Measurements from ENCODE around the gene GCN1. TPM values are rescaled to one million over a fixed set of nuclear protein-coding genes. Genes with fewer than 3 reads are reported as not detected.

GCN1 gene
- total RNA-seq, 4 donors from 2014 or later = 37.8 to 115 (median 50.8) TPM

DNA sequence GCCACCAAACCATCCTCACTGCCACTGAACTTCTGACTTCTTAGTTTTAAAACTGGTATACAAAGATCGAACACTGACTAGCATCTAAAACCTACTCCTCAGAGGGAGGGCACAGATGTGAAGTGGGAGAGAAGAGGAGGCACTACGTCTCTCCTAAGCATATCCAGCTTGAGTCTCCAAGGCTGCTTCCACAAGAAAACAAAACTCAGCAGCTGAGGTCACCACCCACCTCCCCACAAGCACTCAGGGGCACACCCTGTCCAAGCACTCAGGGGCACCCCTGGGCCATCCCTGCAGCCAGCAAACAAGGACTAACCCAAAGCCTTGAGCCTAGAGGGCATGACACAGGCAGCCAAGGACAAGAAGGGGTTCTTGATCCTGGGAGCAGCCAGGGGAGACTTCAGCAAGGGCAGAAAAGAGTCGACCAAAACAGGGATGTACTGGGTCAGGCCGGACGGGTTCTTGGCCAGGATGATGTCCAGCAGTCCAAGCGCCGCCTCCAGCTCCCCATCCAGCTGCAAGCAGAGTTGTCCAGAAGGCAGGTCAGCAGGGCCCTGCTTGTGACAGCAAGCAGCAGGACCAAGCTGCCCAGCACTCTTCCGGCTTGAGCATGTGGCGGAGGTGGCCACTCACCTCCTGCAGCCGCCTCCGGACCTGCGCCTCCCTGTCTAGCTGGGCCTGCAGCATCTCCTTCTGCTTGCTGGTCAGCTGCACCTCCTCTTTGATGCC lies 34.8 kb downstream of the GCN1 start:
- WGBS, 2 donors = 91 to 93% methylated on average over 12 of the region's 12 CpGs
- TF ChIP-seq POLR2A (IDR thresholded peaks at IDR 0.05) = no peak
- TF ChIP-seq, protein P1, sequence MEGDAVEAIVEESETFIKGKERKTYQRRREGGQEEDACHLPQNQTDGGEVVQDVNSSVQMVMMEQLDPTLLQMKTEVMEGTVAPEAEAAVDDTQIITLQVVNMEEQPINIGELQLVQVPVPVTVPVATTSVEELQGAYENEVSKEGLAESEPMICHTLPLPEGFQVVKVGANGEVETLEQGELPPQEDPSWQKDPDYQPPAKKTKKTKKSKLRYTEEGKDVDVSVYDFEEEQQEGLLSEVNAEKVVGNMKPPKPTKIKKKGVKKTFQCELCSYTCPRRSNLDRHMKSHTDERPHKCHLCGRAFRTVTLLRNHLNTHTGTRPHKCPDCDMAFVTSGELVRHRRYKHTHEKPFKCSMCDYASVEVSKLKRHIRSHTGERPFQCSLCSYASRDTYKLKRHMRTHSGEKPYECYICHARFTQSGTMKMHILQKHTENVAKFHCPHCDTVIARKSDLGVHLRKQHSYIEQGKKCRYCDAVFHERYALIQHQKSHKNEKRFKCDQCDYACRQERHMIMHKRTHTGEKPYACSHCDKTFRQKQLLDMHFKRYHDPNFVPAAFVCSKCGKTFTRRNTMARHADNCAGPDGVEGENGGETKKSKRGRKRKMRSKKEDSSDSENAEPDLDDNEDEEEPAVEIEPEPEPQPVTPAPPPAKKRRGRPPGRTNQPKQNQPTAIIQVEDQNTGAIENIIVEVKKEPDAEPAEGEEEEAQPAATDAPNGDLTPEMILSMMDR (IDR thresholded peaks at IDR 0.05) = no peak
- no peak overlapping the region for H3K4me3 ChIP-seq (ENCODE audit: low read depth, poor library complexity, severe bottlenecking)

DNA sequence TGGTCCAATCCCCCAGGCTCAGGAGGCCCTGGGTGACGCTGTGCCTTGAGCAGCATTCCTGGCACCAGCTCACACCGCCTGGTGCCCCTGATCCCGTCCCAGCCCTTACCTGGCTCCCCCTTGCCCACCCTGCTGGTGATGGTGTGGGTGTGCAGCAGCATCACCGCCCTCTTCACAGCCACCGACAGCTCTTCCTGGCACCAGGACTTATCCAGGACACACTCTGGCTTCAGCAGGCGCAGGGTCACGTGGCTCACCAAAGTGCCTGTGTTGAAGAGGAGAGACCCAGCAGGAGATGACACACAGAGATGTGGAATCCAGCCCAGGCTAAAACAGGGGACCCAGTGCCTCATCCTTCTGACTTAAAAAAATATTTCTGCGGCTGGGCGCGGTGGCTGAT lies 36.2 kb downstream of the GCN1 start:
- 94 to 96% methylated on average over 10 of the region's 10 CpGs for WGBS, 2 donors
- TF ChIP-seq, protein P1 (IDR thresholded peaks at IDR 0.05) = no peak
- TF ChIP-seq POLR2A (IDR thresholded peaks at IDR 0.05) = no peak
- no peak overlapping the region for H3K4me3 ChIP-seq (ENCODE audit: low read depth, poor library complexity, severe bottlenecking)
- DNase-seq (ENCODE audit: low spot score in 2 of 2) = no peak
- intact Hi-C loops (cut with DNase I; ENCODE audit: low total_unique reads) = no loop called here

More for the DNA sequence above, 34.8 kb downstream of the GCN1 start:
- intact Hi-C loops (cut with DNase I; ENCODE audit: low total_unique reads) = no loop called here
- DNase-seq (ENCODE audit: low spot score in 2 of 2) = no peak

DNA sequence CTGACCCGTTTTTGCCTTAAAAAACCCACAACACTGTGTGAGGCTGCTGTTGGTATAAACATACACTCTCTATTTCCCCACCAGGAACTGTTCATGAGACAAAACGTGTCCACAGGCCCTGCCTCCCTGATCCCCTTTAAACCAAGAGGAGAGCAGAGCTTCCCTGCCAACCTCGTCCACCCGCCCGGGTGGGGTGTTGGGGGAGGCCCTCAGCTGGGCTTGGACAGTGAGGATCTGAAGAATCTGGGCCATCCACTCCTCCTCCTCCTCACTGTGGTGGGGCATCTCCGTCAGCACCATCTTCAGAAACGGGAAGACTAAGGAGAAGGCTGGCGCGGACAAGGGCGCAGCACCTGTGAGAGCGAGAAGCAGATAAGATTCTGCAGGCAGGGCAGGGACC lies 36.8 kb downstream of the GCN1 start:
- DNase-seq (ENCODE audit: low spot score in 2 of 2) = no peak
- no peak overlapping the region for H3K4me3 ChIP-seq (ENCODE audit: low read depth, poor library complexity, severe bottlenecking)
- TF ChIP-seq POLR2A (IDR thresholded peaks at IDR 0.05) = no peak
- TF ChIP-seq, protein P1 (IDR thresholded peaks at IDR 0.05) = no peak
- intact Hi-C loops (cut with DNase I; ENCODE audit: low total_unique reads) = no loop called here
- 82% methylated on average over 11 of the region's 11 CpGs for WGBS, 2 donors

DNA sequence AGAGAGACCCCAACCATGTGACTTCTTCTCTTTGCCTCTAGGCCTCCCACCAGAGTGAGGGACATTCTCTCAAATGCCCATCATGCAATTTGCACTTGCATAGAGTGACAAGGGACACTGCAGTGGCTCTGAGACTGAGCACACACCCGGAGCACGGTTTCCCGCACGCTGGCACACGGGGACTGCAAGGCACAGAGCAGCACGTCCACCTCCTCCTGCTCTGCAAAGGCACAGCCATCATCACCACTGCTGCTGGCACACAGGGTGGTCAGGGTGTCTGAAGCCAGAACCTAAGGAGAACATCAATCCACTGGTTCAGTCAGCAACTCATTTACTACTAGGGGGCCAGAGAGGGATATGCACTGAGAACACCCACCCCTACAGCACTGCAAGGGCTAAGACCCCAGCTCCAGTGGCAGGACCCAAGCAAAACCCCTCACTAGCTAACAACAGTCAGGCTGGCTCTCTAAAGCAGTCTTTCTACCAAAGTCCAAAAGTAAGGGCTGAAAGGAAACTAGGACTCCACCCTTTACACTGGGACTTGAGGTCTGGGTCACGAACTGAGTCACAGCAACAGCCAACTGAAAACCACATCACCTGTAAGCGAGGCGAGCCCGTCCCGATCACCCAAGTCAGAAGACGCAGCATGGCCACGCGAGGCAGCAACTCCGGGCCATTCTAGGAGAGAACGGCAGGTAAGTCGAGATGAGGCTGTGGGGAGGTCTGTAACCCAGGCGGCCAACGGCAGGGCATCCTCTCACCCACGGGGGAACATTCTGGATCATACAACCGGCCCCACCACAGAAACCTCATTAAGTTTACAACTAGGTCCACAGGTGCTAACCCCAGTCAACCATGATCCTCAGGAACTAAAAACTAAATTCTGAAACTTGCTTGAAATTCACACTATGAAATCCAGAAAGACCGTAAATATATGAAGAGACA lies 37.9 kb downstream of the GCN1 start:
- H3K4me3 ChIP-seq (ENCODE audit: low read depth, poor library complexity, severe bottlenecking) = no peak overlapping the region
- WGBS, 2 donors = 91 to 93% methylated on average over 20 to 22 of the region's 22 CpGs
- no peak for DNase-seq (ENCODE audit: low spot score in 2 of 2)
- intact Hi-C loops (cut with DNase I; ENCODE audit: low total_unique reads) = no loop called here
- TF ChIP-seq, protein P1 (IDR thresholded peaks at IDR 0.05) = no peak
- no peak for TF ChIP-seq POLR2A (IDR thresholded peaks at IDR 0.05)

DNA sequence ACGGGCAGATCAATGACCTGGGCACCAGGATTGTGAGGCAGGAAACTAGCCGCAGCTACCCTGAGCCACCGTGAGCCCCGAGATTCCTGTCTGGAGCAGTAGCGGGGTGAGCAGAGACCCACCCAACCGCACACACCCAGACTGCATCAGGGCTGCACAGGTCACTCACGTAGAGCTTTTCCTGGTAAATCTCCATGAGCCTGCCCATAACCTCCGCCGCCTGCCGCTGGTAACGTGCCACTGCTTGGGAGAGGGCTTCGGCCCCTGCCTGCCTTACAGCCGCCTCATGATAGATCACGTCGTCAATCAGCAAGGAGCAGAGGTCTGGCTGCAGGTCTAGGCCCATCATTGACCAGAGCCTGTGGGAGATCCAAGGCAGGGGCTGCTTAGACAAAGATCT lies 39.4 kb downstream of the GCN1 start:
- intact Hi-C loops (cut with DNase I; ENCODE audit: low total_unique reads) = no loop called here
- WGBS, 2 donors = 94 to 98% methylated on average over 15 of the region's 15 CpGs
- no peak overlapping the region for H3K4me3 ChIP-seq (ENCODE audit: low read depth, poor library complexity, severe bottlenecking)
- TF ChIP-seq, protein P1 (IDR thresholded peaks at IDR 0.05) = no peak
- no peak for TF ChIP-seq POLR2A (IDR thresholded peaks at IDR 0.05)
- no peak for DNase-seq (ENCODE audit: low spot score in 2 of 2)
